Activated CD4-positive, alpha-beta T cell treated with anti-CD3 and anti-CD28 coated beads for 48 hours (primary cell): Measurements from ENCODE around the gene EXOC6B.

Experiments
- DNase-seq: peaks from one replicate; pipeline ENCODE4 v3.0.0-alpha.2; 2020

EXOC6B gene

GRCh38 chr2:72128059-72128842 lies 697.6 kb downstream of the EXOC6B start:
- no peak for DNase-seq

GRCh38 chr2:72127401-72128058 lies 698.3 kb downstream of the EXOC6B start:
- DNase-seq = no peak

GRCh38 chr2:72126186-72127100 lies 699.4 kb downstream of the EXOC6B start:
- no peak for DNase-seq
